ENCODE data around the gene CENPO.

GRCh38 chr2:24771061-24771460 lies 22.2 kb upstream of the CENPO start:
- TF ChIP-seq EZH2 (IDR thresholded peaks at IDR 0.05; ENCODE audit: insufficient read depth, poor library complexity, severe bottlenecking) (no peak), EZH2phosphoT487 (IDR thresholded peaks at IDR 0.05; ENCODE audit: insufficient read depth, low read depth) (no peak)

Data from GM23248 (cell line).